LNCAP (cell line): Measurements from ENCODE around the gene RPS6KA3.

Experiments used
- TF ChIP-seq, protein P1 (sequence below): fragments of 450-650 bp; IDR thresholded peaks from 2 replicates; pipeline ENCODE4 v1.5.1; 2017; ENCODE audit warnings: mild to moderate bottlenecking

RPS6KA3 gene

DNA sequence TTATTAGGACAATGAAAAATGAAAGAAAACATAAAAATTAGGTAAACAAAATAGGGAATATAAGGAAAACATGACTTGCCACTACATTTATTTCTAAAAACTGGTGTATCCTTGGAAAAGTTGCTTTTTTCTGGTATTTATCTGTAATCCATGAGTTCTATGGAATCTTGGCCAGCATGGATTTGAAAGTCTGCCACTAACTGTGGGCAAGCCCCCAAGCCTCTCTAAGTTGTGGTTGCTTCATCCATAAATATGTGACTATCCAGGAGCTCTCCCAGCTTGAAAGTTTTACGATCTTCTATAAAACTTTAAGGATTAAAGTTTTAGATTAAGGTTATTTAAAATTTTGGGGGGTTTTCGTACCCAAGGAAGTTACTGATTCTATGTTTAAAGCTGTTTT is 21.8 kb downstream of the RPS6KA3 start:
- TF ChIP-seq, protein P1, sequence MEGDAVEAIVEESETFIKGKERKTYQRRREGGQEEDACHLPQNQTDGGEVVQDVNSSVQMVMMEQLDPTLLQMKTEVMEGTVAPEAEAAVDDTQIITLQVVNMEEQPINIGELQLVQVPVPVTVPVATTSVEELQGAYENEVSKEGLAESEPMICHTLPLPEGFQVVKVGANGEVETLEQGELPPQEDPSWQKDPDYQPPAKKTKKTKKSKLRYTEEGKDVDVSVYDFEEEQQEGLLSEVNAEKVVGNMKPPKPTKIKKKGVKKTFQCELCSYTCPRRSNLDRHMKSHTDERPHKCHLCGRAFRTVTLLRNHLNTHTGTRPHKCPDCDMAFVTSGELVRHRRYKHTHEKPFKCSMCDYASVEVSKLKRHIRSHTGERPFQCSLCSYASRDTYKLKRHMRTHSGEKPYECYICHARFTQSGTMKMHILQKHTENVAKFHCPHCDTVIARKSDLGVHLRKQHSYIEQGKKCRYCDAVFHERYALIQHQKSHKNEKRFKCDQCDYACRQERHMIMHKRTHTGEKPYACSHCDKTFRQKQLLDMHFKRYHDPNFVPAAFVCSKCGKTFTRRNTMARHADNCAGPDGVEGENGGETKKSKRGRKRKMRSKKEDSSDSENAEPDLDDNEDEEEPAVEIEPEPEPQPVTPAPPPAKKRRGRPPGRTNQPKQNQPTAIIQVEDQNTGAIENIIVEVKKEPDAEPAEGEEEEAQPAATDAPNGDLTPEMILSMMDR = no peak

DNA sequence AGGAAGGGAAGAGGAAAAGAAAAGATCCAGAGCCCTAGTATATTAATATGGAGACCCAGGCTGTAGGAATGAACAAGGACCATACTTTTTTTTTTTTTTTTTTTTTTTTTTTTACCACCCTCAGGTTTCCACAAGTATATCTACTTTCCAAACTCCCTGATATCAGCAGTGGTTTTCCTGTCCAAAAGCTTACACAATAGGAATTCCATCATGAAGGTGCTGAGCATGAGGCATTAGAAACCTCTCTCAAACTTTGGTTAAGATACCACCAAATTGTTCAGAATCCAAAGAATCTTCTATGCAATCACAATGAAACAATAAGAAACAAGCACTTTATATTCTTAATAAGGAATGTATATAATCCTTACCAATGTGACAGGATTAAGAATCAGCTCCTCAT is 26.5 kb downstream of the RPS6KA3 start:
- TF ChIP-seq, protein P1 = no peak

DNA sequence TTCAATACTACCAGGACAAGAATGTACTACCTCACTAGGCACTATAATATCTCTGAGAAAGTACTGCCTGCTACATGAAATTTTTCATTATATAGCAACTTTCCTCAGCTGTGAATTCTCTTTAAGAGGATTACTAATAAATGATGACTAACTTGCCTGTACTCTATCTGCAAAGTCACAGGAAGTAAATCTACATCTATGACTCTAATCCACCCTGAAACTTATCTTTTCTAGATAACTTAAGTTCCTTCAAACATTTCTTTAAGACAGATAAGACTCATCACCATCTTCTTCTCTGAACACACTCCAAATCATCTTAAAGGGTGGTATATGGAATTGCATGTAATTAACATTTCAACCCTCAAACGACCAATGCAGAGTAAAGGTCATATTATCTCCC is 28.8 kb downstream of the RPS6KA3 start:
- TF ChIP-seq, protein P1 = no peak

DNA sequence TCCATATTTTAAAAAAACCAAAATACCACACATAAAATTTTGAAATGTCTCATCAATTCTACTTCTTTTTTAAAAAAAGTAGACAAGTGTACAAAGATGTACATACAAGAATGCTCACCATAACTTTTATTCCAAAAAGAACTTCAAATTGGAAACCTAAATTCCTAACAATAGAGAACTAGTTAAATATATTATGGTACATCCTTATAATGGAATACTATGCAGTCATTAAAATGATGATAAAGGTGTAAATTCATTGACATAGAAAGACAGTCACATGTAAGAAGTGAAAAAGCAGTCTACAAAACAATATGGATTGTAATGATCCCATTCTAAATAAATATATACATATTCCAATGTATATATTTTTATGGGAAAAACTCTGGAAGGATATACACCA is 31.0 kb downstream of the RPS6KA3 start:
- TF ChIP-seq, protein P1 = no peak

DNA sequence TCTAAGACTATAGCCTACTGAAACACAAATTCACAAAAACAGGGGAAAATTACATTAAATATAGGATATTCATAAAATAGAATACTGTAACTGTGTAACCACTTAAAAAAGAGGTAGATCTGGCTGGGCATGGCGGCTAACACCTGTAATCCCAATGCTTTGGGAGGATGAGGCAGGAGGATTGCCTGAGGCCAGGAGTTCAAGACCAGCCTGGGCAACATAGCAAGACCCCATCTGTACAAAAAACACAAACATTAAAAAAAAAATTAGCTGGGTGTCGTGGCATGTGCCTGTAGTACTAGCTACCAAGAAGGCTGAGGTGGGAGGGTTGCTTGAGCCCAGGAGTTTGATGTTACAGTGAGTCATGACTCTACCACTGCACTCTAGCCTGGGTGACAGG is 33.4 kb downstream of the RPS6KA3 start:
- TF ChIP-seq, protein P1 = no peak

DNA sequence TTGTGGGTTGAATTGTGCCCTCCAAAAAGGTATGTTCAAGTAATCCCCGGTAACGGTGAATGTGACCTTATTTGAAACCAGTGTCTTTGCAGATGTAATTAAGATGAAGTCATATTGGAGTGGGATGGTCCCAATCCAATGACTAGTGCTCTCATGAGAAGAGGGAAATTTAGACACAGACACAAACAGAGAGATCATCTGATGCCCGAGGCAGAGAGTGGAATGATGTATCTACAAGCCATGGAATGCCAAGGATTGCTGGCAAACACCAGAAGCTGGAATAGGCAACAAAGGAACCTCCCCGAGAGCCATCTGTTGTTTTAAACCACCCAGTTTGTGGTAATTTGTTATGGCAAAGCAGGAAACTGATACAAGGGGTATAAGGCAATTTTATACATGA is 35.1 kb downstream of the RPS6KA3 start:
- TF ChIP-seq, protein P1 = no peak

DNA sequence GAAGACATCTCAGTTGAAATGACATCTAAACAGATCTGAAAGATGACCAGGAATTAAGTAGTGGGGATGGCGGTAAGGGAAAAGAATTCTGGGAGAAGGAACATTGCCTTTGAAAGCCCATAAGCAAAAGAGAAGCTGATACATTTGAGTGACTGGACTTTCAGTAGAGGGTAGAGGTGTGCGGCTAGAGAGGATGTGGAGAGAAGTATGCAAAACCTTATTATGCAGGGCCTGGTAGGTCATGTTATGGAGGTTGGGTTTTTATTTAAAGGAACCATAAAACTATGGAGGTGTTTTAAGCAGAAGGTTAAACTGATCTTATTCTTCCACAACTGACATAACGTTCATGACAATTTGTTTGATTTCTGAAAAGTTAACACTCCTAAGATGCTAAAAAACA is 36.3 kb downstream of the RPS6KA3 start:
- TF ChIP-seq, protein P1 = no peak

DNA sequence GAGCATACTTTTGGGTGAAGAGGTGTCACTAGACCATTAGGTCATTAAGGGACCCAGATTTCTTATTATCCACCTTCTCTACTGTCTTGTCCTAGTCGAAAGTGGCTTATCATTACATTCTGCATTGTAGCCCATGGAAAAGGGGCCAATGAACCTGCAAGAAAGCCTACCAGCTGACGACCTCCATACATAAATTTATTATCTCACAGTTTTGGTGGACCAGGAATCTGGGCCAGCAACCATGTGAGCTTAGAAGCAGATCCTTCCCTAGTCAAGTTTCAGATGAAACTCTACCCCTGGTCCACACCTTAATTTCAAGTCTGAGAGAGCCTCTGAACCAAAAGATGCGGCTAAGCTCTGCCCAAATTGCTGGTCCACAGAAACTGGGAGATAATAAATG is 37.6 kb downstream of the RPS6KA3 start:
- TF ChIP-seq, protein P1 = no peak
